Right cardiac atrium (tissue), 5 donors: ENCODE results near the gene PKIG. TPM values are rescaled to one million over a fixed set of nuclear protein-coding genes. Genes with fewer than 3 reads are reported as not detected.
A peak's percentile ranks its signal among the peaks of the same experiment; 100 is the strongest.

Experiments
- ATAC-seq, 2 donors: fragments of 200-7000 bp; cut with Tn5 transposase; one replicate each; pipeline versions ENCODE4 v1.8.0 to v1.9.1; 2020; ENCODE audit warnings: moderate library complexity in 2 of 2, mild to moderate bottlenecking in 1 of 2
- DNase-seq, 3 donors: peaks; one replicate each; pipeline ENCODE4 v3.0.0-alpha.2; 2020
- H3K27ac ChIP-seq: one replicate; pipeline ENCODE4 v1.5.1; 2013; ENCODE audit warnings: mild to moderate bottlenecking, low read length, control low read depth, moderate library complexity
- H3K27me3 ChIP-seq: one replicate; pipeline ENCODE4 v1.6.1; 2013; ENCODE audit not compliant: control insufficient read depth, insufficient read depth
- H3K4me1 ChIP-seq: one replicate; pipeline ENCODE4 v1.6.1; 2013; ENCODE audit warnings: low read length; ENCODE audit not compliant: control insufficient read depth, insufficient read depth
- H3K4me3 ChIP-seq: one replicate; pipeline ENCODE4 v1.5.1; 2013; ENCODE audit warnings: low read length, control low read depth
- H3K9me3 ChIP-seq: one replicate; pipeline ENCODE4 v1.6.1; 2013; ENCODE audit warnings: low read length; ENCODE audit not compliant: control insufficient read depth
- WGBS: extraction: QIAGEN DNeasy Blood & Tissue Kit; methylation state at CpG from one replicate; pipeline ENCODE4 v1.1.7; 2013; 5-methylcytosine and 5-hydroxymethylcytosine counted together
- intact Hi-C, 4 donors: fragments of 100-400 bp; cut with DNase I; formaldehyde crosslinking; loops; one replicate each; pipeline versions ENCODE4 v1.11.0 to v1.14.0; 2022 to 2023
- long read RNA-seq, 4 donors: library from polyadenylated mRNA; unstranded; transcript quantifications; one replicate each; pipeline ENCODE4 v2.0.0, GENCODE V29; 2020 to 2021
- polyA plus RNA-seq: library from polyadenylated mRNA; stranded (reverse); fragments of 200-250 nt; gene quantifications from one replicate; pipeline ENCODE4 v1.2.3, GENCODE V29; 2013
- total RNA-seq, 4 donors: library from RNA; stranded (reverse); fragmentation: NEBNext Ultra II Directional; extraction: Animal tissue kit (Norgen Biotek cat#: 25700); gene quantifications; one replicate each; pipeline ENCODE4 v1.2.1, GENCODE V29; 2021
- donor health status: healthy with polysubstance abuse.
- donor health status: DM: no; HTN: yes; CAD: no.
- donor health status: DM: no; HTN: no; CAD: no.
- donor health status: DM: no; HTN: yes; CAD: no; lungs with severe emphysema.
- donor health status: DM: yes; HTN: yes; CAD: no.

The PKIG gene
- 100 to 1,000 TPM; 212 to 246 (median 232) TPM for total RNA-seq
- 334 TPM for polyA plus RNA-seq
- long read RNA-seq, donor 1, transcript PKIG-207 (4 exons, 1,191 nt) = minor isoform, 80 of 316 reads
- long read RNA-seq, donor 1, transcript PKIG-206 (5 exons, 1,338 nt) = minor isoform, 6 of 316 reads
- long read RNA-seq, donor 1, transcript PKIG-202 (4 exons, 1,180 nt) = major isoform, 179 of 316 reads
- long read RNA-seq, donor 1, partial matches to known transcripts = 26 of 316 reads
- long read RNA-seq, donor 1, other reads (novel, unspliced or antisense) = 23 of 316 reads
- long read RNA-seq, donor 2, transcript PKIG-207 (4 exons, 1,191 nt) = minor isoform, 51 of 165 reads
- long read RNA-seq, donor 2, transcript PKIG-202 (4 exons, 1,180 nt) = major isoform, 93 of 165 reads
- long read RNA-seq, donor 2, partial matches to known transcripts = 5 of 165 reads
- long read RNA-seq, donor 2, other reads (novel, unspliced or antisense) = 13 of 165 reads
- long read RNA-seq, donor 3, transcript PKIG-206 (5 exons, 1,338 nt) = minor isoform, 9 of 329 reads
- long read RNA-seq, donor 3, transcript PKIG-207 (4 exons, 1,191 nt) = minor isoform, 101 of 329 reads
- long read RNA-seq, donor 3, transcript PKIG-202 (4 exons, 1,180 nt) = major isoform, 162 of 329 reads
- long read RNA-seq, donor 3, partial matches to known transcripts = 31 of 329 reads
- long read RNA-seq, donor 3, other reads (novel, unspliced or antisense) = 24 of 329 reads
- long read RNA-seq, donor 4, transcript PKIG-202 (4 exons, 1,180 nt) = major isoform, 99 of 161 reads
- long read RNA-seq, donor 4, transcript PKIG-207 (4 exons, 1,191 nt) = minor isoform, 39 of 161 reads
- long read RNA-seq, donor 4, partial matches to known transcripts = 10 of 161 reads
- long read RNA-seq, donor 4, other reads (novel, unspliced or antisense) = 10 of 161 reads

- Histone ChIP-seq H3K27me3 (no peaks in the 10 kb centered on the region), H3K4me3 (peak within 1 kb of the TSS; percentile 86), H3K9me3 (no peaks in the 10 kb centered on the region), H3K27ac (peak within 1 kb of the TSS; percentile 92), H3K4me1 (peaks cover 23% of the 10 kb centered on the region)
- ATAC-seq (peak; percentile 90 to 94), DNase-seq (peak in 2 of 3 donors; percentile 49 to 58)
- 8% methylated on average over 6 of the region's 6 CpGs for WGBS
- intact Hi-C loops = no loop called here
Measured at GRCh38 chr20:44582311-44583025, at the start of gene PKIG. TSS of gene PKIG (plus strand) at chr20:44582579. CDS start at chr20:44614557, 31,978 bp downstream.

DNA sequence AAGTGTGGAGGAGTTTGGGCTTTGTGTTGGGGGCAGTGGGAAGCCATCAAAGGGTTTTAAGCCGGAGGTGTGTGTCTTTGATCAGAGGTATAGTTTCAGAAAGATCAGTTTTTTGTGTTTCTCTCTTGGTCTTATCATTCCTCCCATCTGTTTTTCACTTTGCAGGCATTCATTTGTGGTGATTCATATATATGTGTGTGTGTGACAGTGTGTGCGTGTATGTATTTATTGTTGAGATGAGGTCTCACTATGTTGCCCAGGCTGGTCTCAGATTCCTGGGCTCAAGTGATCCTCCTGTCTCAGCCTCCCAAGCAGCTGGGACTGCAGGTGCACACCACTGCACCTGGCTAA, 49.4 kb upstream of the PKIG start:
- intact Hi-C loops = loop anchor here in 2 of 4 donors (5.0 to 10.0 kb wide), 2 partner anchors 69 to 72 kb away; no protein-coding TSS in a partner anchor
- ATAC-seq (no peak), DNase-seq (no peak)
- Histone ChIP-seq H3K4me1 (peaks cover 5% of the 10 kb centered on the region), H3K9me3 (no peaks in the 10 kb centered on the region), H3K4me3 (peak overlapping the region; percentile 91), H3K27ac (peak overlapping the region; percentile 49), H3K27me3 (no peaks in the 10 kb centered on the region)
- 78% methylated on average over 2 of the region's 2 CpGs for WGBS

- 61% methylated on average over 4 of the region's 4 CpGs for WGBS
- intact Hi-C loops = loop anchor here in 2 of 4 donors (5.0 to 10.0 kb wide), 2 partner anchors 68 to 71 kb away; no protein-coding TSS in a partner anchor
- no peak overlapping the region for H3K4me3 ChIP-seq
- H3K27me3 ChIP-seq = no peaks in the 10 kb centered on the region
- no peak for DNase-seq
- H3K27ac ChIP-seq = no peak overlapping the region
- no peaks in the 10 kb centered on the region for H3K9me3 ChIP-seq
- no peak for ATAC-seq
- H3K4me1 ChIP-seq = peaks cover 5% of the 10 kb centered on the region
Measured at GRCh38 chr20:44533928-44534327, 48.5 kb upstream of the PKIG start.

DNA sequence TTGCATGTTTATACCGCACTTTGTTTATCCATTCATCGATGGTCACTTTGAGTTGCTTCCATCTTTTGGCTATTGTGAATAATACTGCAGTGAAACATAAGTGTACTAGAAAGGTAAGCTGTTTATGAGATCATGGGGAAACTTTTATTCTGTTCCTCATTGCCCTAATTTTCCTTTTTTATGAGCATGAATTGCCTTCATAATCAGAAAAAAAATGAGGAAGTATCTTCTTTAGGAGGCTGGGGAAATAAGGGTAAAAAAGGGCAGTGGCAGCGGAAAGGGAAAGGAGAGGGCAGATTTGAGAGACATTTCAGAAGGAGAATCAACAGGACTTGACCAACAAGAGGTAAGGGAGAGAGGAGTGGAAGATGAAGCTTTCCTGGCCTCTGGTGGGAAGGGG, 46.2 kb upstream of the PKIG start:
- ATAC-seq (no peak), DNase-seq (no peak)
- 90% methylated on average over 3 of the region's 3 CpGs for WGBS
- peaks cover 5% of the 10 kb centered on the region for H3K4me1 ChIP-seq
- no peaks in the 10 kb centered on the region for H3K27me3 ChIP-seq
- intact Hi-C loops = loop anchor here in 2 of 4 donors (5.0 to 10.0 kb wide), 2 partner anchors 69 to 81 kb away; no protein-coding TSS in a partner anchor
- H3K27ac ChIP-seq = no peak overlapping the region
- H3K4me3 ChIP-seq = no peak overlapping the region
- no peaks in the 10 kb centered on the region for H3K9me3 ChIP-seq

- Histone ChIP-seq H3K27me3 (no peaks in the 10 kb centered on the region), H3K27ac (no peak overlapping the region), H3K4me1 (peaks cover under 1% of the 10 kb centered on the region), H3K9me3 (no peaks in the 10 kb centered on the region), H3K4me3 (no peak overlapping the region)
- 37% methylated on average over 1 of the region's 1 CpG for WGBS
- intact Hi-C loops = loop anchor here in 3 of 4 donors (2.0 to 10.0 kb wide), 3 partner anchors 67 to 79 kb away; no protein-coding TSS in a partner anchor
- DNase-seq (no peak), ATAC-seq (no peak)
Measured at GRCh38 chr20:44537993-44538392, 44.4 kb upstream of the PKIG start.

- H3K9me3 ChIP-seq = no peaks in the 10 kb centered on the region
- H3K4me3 ChIP-seq = no peak overlapping the region
- 54% methylated on average over 6 of the region's 6 CpGs for WGBS
- intact Hi-C loops = no loop called here
- DNase-seq = no peak
- H3K27ac ChIP-seq = no peak overlapping the region
- H3K4me1 ChIP-seq = peaks cover 2% of the 10 kb centered on the region
- peak; percentile 28 to 64 for ATAC-seq
- no peaks in the 10 kb centered on the region for H3K27me3 ChIP-seq
Measured at GRCh38 chr20:44540834-44541233, 41.5 kb upstream of the PKIG start.

DNA sequence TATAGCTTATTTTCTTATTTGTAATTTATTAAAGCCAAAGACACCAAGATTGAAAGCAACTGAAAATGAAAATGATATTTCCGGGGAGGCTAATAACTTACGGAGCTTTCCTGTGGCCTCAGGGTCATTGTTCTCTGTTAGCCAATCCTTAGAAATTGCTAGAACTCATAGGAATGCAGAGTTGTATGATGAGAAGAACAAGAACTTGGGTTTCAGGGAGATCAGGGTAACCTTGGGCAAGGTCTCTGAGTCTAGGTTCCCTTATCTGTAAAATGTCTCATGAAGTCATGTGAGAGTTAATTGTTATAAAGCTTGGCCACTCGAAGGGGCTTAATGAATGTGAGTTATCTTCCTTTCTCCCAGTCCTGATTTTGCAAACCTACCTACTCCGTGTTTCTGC, 40.4 kb upstream of the PKIG start:
- Histone ChIP-seq H3K27ac (no peak overlapping the region), H3K4me3 (no peak overlapping the region), H3K27me3 (no peaks in the 10 kb centered on the region), H3K9me3 (no peaks in the 10 kb centered on the region), H3K4me1 (peaks cover 2% of the 10 kb centered on the region)
- intact Hi-C loops = no loop called here
- DNase-seq (no peak), ATAC-seq (no peak)
- 36% methylated on average over 4 of the region's 4 CpGs for WGBS

DNA sequence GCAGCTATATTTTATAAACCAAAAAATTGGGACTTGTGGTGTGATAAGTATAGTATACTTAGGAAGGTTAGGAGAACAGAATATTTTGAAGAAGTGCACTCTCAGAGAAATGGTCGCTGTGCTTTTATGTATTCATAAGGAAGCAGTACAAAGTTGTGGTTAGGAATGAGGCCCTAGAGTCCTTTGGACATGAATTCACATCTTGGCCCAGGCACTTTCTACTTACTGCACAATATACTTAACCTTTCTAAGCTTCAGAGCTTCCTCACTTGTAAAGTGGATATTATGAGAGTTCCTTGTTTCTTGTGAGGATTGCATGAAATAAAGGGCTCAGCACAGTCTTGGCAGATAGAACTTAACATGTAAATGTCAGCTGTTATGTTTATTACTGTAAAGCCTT, 39.5 kb upstream of the PKIG start:
- 72% methylated on average over 1 of the region's 1 CpG for WGBS
- Histone ChIP-seq H3K27ac (no peak overlapping the region), H3K27me3 (no peaks in the 10 kb centered on the region), H3K9me3 (no peaks in the 10 kb centered on the region), H3K4me1 (peaks cover 2% of the 10 kb centered on the region), H3K4me3 (no peak overlapping the region)
- no peak for ATAC-seq
- DNase-seq = no peak
- intact Hi-C loops = no loop called here

GRCh38 chr20:44543358-44543757, 39.0 kb upstream of the PKIG start:
- H3K4me3 ChIP-seq = no peak overlapping the region
- H3K27me3 ChIP-seq = no peaks in the 10 kb centered on the region
- H3K4me1 ChIP-seq = peaks cover 2% of the 10 kb centered on the region
- intact Hi-C loops = no loop called here
- ATAC-seq (no peak), DNase-seq (no peak)
- H3K27ac ChIP-seq = no peak overlapping the region
- H3K9me3 ChIP-seq = no peaks in the 10 kb centered on the region
- WGBS = 64% methylated on average over 3 of the region's 3 CpGs

DNA sequence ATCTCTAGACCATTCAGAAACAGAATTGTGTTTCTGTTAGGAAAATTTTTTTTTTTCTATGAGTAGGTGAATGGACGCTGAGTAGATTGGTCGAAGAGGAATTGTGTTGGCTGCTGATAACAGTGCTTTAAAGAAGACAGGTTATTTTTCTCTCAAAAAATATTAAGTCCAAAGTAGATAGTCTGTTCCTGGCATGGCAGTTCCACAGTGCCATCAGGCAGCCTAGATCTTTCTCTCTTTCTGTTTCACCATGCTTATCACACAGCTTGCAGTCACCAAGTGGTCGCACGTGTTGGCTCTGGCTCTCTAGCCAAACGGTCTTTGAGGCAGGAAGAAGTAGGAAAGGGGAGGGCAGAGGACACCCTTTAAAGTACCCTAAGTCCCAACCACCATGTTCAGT, 38.1 kb upstream of the PKIG start:
- no peak for DNase-seq
- H3K27me3 ChIP-seq = no peaks in the 10 kb centered on the region
- WGBS = 41% methylated on average over 5 of the region's 5 CpGs
- intact Hi-C loops = no loop called here
- H3K9me3 ChIP-seq = no peaks in the 10 kb centered on the region
- H3K4me3 ChIP-seq = no peak overlapping the region
- H3K4me1 ChIP-seq = peaks cover 2% of the 10 kb centered on the region
- ATAC-seq = peak in 1 of 2 donors; percentile 47
- no peak overlapping the region for H3K27ac ChIP-seq
